ENCODE data around the gene BMPR2.
"Not testable (repeated sequence)": the region's sequence is repeated elsewhere in the genome, so short reads cannot be mapped to it uniquely, and the experiment has no call there.

Gene BMPR2

GRCh38 chr2:202375609-202376408 is at the start of gene BMPR2:
BMPR2 (plus strand) TSS chr2:202376327; CDS start chr2:202377475, 1,148 bp downstream.
- DNase-seq: peak; percentile 79

- DNase-seq: no peak
Observed at GRCh38 chr2:202327858-202328257, 48.3 kb upstream of the BMPR2 start.

GRCh38 chr2:202335791-202336467 is 40.2 kb upstream of the BMPR2 start:
- DNase-seq: no peak

- DNase-seq: no peak
Observed at GRCh38 chr2:202337151-202337550, 39.0 kb upstream of the BMPR2 start.

DNA sequence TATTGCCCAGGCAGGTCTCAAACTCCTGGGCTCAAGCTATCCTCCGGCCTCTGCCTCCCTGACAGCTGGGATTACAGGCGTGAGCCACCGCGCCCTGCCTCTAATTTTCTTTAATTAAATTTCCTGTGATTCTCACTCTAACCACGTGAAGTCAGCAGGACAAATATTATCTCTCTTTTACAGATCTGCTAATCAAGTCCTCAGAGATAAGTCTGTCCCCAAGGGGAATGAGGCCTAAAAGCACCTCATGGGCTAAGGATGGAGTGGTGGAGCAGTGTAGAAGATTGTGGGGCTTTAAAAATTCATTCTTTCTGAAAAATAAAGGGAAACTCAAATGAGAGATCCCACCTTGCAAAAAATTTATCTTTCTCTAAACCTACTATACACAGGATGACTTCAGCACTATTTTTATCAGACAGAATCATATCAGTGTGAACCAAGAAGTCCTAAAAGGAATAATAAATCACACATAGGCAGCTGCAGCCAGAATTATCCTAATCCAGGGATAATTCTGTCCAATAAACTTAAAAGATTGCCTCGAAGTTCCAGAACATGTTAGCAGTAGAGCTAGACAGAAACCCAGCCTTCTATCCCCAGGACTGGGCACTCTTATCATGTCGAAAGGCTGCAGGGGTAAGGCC is 38.3 kb upstream of the BMPR2 start:
- DNase-seq: no peak

GRCh38 chr2:202339071-202339870 is 36.9 kb upstream of the BMPR2 start:
- DNase-seq: peak; percentile 26

- DNase-seq: no peak
Observed at GRCh38 chr2:202344178-202344577, 31.9 kb upstream of the BMPR2 start.

GRCh38 chr2:202346180-202346579 is 29.9 kb upstream of the BMPR2 start:
- no peak for DNase-seq

- DNase-seq: no peak
Observed at GRCh38 chr2:202353430-202353829, 22.7 kb upstream of the BMPR2 start.

GRCh38 chr2:202355993-202356505 is 20.1 kb upstream of the BMPR2 start:
- DNase-seq: no peak

DNA sequence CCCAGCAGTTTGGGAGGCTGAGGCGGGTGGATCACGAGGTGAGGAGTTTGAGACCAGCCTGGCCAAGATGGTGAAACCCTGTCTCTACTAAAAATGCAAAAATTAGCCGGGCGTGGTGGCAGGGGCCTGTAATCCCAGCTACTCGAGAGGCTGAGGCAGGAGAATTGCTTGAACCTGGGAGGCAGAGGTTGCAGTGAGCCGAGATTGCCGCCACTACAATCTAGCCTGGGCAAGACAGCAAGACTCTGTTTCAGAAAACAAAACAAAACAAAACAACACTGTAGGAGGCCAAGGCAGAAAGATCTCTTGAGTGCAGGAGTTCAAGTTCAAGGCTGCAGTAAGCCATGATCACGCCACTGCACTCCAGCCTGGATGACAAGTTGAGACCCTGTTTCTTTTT is 17.2 kb upstream of the BMPR2 start:
- not testable (repeated sequence) for DNase-seq

DNA sequence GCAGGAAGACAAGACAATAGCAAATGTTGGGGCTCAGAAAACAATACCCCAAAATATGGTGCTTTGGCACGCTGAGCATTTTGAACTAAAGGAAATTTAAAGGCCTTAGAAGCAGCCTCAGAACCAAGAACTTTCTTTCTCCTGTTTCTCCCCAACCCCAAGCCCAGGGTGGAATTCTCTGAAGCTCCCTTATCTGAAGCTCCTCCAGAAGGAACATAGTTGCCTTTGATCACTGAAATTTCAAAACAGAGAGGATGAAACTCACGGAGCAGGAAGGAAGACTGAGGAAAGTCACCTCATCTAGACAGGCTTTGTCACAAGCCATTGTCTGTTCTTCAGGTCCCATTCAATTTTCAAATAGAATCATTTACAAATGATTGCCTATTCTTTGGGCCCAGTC is 15.5 kb upstream of the BMPR2 start:
- DNase-seq: no peak

- no peak for DNase-seq
Observed at GRCh38 chr2:202361108-202361507, 15.0 kb upstream of the BMPR2 start.

DNA sequence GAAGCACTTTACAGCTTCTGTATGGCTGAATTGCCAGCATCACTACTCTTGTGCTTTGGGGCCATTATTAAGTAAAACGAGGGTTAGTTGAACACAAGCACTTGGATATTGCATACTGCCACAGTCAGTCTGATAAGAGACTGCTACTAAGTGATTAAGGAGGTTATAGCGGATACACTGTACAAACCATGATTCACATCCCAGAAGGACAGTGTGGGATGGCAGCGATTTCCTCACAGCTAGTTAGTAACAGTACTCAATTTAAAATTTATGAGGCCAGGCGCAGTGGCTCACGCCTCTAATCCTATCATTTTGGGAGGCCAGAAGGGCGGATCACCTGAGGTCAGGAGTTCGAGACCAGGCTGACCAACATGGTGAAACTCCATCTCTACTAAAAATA is 2.6 kb upstream of the BMPR2 start:
- no peak for DNase-seq

GRCh38 chr2:202374383-202374782 is 1.7 kb upstream of the BMPR2 start:
- DNase-seq: not testable (repeated sequence)

DNA sequence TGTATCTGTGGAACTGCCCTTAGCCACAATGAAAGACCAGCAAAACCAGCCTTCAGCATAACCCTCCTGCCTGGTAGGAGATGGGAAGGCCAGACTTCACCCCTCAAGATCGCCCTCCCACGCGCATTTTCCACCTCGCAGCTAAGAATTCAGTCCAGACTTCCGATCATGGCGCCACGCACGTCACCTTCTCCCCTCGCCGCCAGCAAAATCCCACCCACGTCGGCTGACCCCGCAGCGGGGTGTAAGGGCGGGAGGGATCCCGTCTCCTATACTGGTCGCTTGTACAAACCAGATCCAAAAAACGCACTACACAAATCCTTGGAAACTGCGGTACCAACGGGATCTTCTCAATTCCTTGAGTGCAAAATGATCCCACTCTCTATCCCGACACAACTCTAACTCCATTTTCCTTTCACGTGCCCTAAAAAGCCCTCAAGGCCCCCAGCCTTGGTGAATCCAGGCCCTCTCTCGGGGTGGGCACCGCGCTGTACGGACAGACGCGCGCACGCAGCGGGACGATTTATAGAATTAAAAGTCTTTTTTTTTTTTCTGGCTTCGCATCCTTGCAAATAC is 1.0 kb upstream of the BMPR2 start:
- DNase-seq: peak; percentile 27

DNA sequence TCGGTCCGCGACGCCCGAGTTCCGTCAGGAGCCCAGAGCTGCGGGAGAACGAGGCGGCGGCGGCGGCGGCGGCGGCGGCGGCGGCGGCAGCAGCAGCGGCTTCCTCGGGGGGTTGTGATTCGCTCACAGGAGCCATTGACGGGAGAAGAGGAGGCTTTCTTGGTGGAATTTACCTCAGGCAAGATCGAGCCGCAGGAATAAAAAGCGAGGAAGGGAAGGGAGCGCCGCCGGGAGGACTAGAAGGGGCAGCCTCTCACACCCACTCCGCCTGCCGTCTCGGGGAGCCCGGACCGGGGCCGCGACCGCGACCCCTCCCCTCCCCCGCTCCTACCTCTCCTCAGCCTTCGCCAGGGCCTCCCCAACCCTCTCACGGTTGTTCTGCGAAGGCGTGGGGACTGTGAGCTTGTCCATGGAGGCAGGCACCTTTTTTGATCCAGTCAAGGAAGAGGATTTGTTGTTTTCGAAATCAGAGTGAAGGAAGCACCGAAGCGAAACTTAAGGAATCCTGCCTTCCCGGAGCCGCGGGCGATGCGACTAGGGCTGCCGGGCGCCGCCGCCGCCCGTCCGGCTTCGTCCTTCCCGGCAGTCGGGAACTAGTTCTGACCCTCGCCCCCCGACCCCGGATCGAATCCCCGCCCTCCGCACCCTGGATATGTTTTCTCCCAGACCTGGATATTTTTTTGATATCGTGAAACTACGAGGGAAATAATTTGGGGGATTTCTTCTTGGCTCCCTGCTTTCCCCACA is 506 bp downstream of the BMPR2 start:
- peak; percentile 20 for DNase-seq

- peak; percentile 18 for DNase-seq
Observed at GRCh38 chr2:202377207-202377761, 1.2 kb downstream of the BMPR2 start.

- DNase-seq: no peak
Observed at GRCh38 chr2:202378001-202378400, 1.9 kb downstream of the BMPR2 start.

DNA sequence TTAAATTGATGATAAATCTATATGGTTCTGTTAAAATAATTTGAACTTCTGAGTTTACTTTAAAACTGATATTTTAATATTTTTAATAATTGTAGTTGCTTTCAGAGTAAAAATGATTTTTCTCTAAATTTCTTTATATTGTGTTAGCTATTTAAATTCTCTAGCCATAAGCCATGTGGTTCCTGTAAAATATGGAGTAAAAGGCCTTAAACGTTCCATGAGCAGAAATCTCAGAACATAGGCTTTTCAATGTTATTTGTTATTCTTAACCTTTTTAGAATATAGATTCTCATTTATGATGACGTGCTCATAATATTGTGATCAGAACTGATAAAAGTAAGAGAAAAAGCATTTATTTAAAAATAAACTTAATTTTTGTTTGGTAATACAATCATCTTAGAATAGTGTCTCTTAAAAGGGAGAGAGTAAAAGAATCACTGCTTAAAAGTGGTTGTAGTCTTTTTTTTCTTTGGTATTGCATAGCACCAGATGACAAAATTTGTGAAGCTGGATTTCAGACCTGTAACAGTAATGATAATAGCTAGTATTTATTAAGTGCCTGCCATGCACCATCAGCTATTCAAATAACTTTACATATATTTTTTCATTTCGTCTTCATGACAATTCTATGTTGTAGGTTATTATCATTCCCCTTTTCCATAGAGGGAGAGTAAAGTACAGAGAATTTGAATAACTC is 2.7 kb downstream of the BMPR2 start:
- no peak for DNase-seq

DNA sequence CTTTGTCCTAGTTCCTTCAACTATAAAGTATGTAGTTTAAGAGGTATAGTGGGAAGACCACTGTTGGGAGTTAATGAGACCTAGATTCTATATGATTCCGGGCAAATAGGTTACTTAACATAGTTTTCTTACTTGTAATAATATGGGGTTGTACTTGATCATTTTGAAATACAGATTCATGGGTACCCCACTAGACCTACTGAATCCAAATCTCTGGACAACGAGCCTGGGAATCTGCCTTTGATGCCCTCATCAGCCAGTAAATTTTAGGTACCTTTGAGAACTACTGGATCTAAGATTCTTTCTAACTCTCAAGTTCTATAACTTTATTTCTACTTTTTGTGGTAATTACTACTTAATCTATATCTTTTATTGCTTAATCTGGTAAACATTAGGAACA is 6.6 kb downstream of the BMPR2 start:
- no peak for DNase-seq

Measured in NCI-H774 (cell line).